K562 (cell line): ENCODE measurements around the gene PEAR1. TPM values are rescaled to one million over a fixed set of nuclear protein-coding genes. Genes with fewer than 3 reads are reported as not detected.

Source experiments
- ATAC-seq: fragments of 200-7000 bp; cut with Tn5 transposase; 3 replicates; pipeline ENCODE4 v1.9.1; 2020; ENCODE audit warnings: moderate library complexity
- BruUV-seq: library from RNA; stranded (reverse); fragments of 400-500 nt; replicated peaks from 2 replicates; lab custom pipeline; 2021; lab: Mats Ljungman, UMichigan
- CTCF ChIA-PET: fragments of 300-600 bp; formaldehyde crosslinking; extraction: SDS; loops from one replicate; lab custom pipeline; 2021; ENCODE audit warnings: low intra/inter-chr PET ratio; lab: Yijun Ruan, JAX
- POLR2A ChIA-PET: fragments of 300-600, 350-650 bp; sonication (Branson Sonifier 250); formaldehyde crosslinking; extraction: SDS; loops from one replicate; lab custom pipeline; 2021; ENCODE audit warnings: antibody characterized with exemption, inconsistent platforms; lab: Yijun Ruan, JAX
- DNase-seq, 4 experiments: peaks; one replicate each; pipeline versions ENCODE4 v3.0.0 to v3.0.0-alpha.2; 2011 to 2018; ENCODE audit warnings: low spot score in 3 of 4, mixed read lengths in 3 of 4; ENCODE audit errors: extremely low read depth in 1 of 4
- FAIRE-seq: peaks from 2 replicates; lab custom pipeline; 2011; peaks lifted over from hg19 to GRCh38; lab: Jason Lieb, UNC
- H2AFZ ChIP-seq: 2 replicates; pipeline ENCODE4 v1.6.0; 2011; ENCODE audit warnings: low read depth, low read length, control low read depth, inconsistent platforms
- H3K27ac ChIP-seq: fragments of 200-600 bp; 3 replicates; pipeline ENCODE4 v1.8.0; 2011; ENCODE audit warnings: low read depth, mild to moderate bottlenecking, control low read depth, inconsistent platforms, low read length, moderate library complexity, mixed read lengths; ENCODE audit errors: extremely low read depth
- H3K27me3 ChIP-seq, 2 experiments: fragments of 300-600 bp in 1 of 2; 2 replicates in 1 of 2; 3 replicates in 1 of 2; pipeline versions ENCODE4 v1.6.0 to v1.8.0; 2011; ENCODE audit warnings: inconsistent platforms in 2 of 2, low read length in 2 of 2, mild to moderate bottlenecking in 1 of 2, mixed read lengths in 1 of 2, moderate library complexity in 1 of 2; ENCODE audit not compliant: control insufficient read depth in 2 of 2, insufficient read depth in 2 of 2
- H3K36me3 ChIP-seq: fragments of 300-600 bp; 3 replicates; pipeline ENCODE4 v1.8.0; 2011; ENCODE audit warnings: mild to moderate bottlenecking, low read length, inconsistent platforms; ENCODE audit not compliant: control insufficient read depth, insufficient read depth
- H3K4me1 ChIP-seq, 2 experiments: fragments of 200-600 bp in 1 of 2; replicated peaks in 1 of 2; 2 replicates in 1 of 2; 3 replicates in 1 of 2; pipeline versions ENCODE4 v1.5.1 to v1.8.0; 2011; ENCODE audit warnings: inconsistent platforms in 2 of 2, low read length in 2 of 2, mild to moderate bottlenecking in 1 of 2, mixed read lengths in 1 of 2, moderate library complexity in 1 of 2; ENCODE audit not compliant: control insufficient read depth in 2 of 2, insufficient read depth in 2 of 2
- H3K4me2 ChIP-seq: 2 replicates; pipeline ENCODE4 v1.6.1; 2011; ENCODE audit warnings: low read length, control low read depth, inconsistent platforms, mixed read lengths; ENCODE audit not compliant: insufficient read depth
- H3K4me3 ChIP-seq: fragments of 200-600 bp; sonication (generic), shearing (Covaris generic); 2 replicates; pipeline ENCODE4 v1.5.1; 2016; ENCODE audit warnings: control low read depth, inconsistent platforms
- H3K79me2 ChIP-seq: fragments of 200-600 bp; 3 replicates; pipeline ENCODE4 v1.8.0; 2011; ENCODE audit warnings: low read length, inconsistent platforms; ENCODE audit not compliant: control insufficient read depth, insufficient read depth
- H3K9ac ChIP-seq, 2 experiments: 2 replicates each; pipeline versions ENCODE4 v1.6.0 to v1.6.1; 2011; ENCODE audit warnings: low read depth in 2 of 2, low read length in 2 of 2, control low read depth in 1 of 2, inconsistent platforms in 1 of 2, mild to moderate bottlenecking in 1 of 2, mixed read lengths in 1 of 2; ENCODE audit not compliant: insufficient read depth in 1 of 2
- H3K9me1 ChIP-seq: one replicate; pipeline ENCODE4 v1.6.0; 2011; ENCODE audit warnings: inconsistent platforms, mild to moderate bottlenecking, low read length, moderate library complexity; ENCODE audit not compliant: control insufficient read depth, insufficient read depth
- H3K9me3 ChIP-seq: replicated peaks from 2 replicates; pipeline ENCODE4 v1.5.1; 2011; ENCODE audit warnings: low read depth, low read length, inconsistent platforms; ENCODE audit not compliant: control insufficient read depth, insufficient read depth
- H4K20me1 ChIP-seq: replicated peaks from 2 replicates; pipeline ENCODE4 v1.6.1; 2011; ENCODE audit warnings: low read length, inconsistent platforms, mixed read lengths; ENCODE audit not compliant: control insufficient read depth, insufficient read depth
- FOXK2 ChIP-seq, 2 experiments: fragments of 450-650 bp; IDR thresholded peaks in 1 of 2; conservative IDR thresholded peaks in 1 of 2; 2 replicates each; pipeline ENCODE4 v1.6.1; 2016; ENCODE audit warnings: low read depth in 2 of 2, mild to moderate bottlenecking in 1 of 2
- HDAC1 ChIP-seq, 2 experiments: fragments of 450-650 bp; IDR thresholded peaks; 2 replicates each; pipeline ENCODE4 v1.6.1; 2016 to 2017; ENCODE audit warnings: inconsistent platforms in 1 of 2, mild to moderate bottlenecking in 1 of 2, moderate library complexity in 1 of 2
- MEIS2 ChIP-seq: fragments of 450-650 bp; IDR thresholded peaks from 2 replicates; pipeline ENCODE4 v1.6.1; 2014; ENCODE audit warnings: mild to moderate bottlenecking; ENCODE audit not compliant: partially characterized antibody
- NFXL1 ChIP-seq: fragments of 450-650 bp; formaldehyde crosslinking; IDR thresholded peaks from 2 replicates; pipeline ENCODE4 v1.4.0; 2021; ENCODE audit warnings: mild to moderate bottlenecking
- SIN3B ChIP-seq: fragments of 450-650 bp; IDR thresholded peaks from 2 replicates; pipeline ENCODE4 v1.6.1; 2017; ENCODE audit warnings: low read depth, mild to moderate bottlenecking, moderate library complexity
- TFAM ChIP-seq: fragments of 250-450 bp; sonication (Bioruptor Pico); conservative IDR thresholded peaks from 2 replicates; pipeline ENCODE4 v1.5.0; 2021; ENCODE audit warnings: mild to moderate bottlenecking, moderate library complexity
- USF2 ChIP-seq: sonication (generic); formaldehyde crosslinking; IDR thresholded peaks from 2 replicates; pipeline ENCODE4 v1.5.0; 2020; ENCODE audit warnings: missing genetic modification reagents
- ZKSCAN8 ChIP-seq: fragments of 200-800 bp; sonication (Bioruptor generic); IDR thresholded peaks from 2 replicates; pipeline ENCODE4 v1.6.1; 2016; ENCODE audit warnings: missing genetic modification characterization, missing compliant biosample characterization
- ZNF398 ChIP-seq: fragments of 250-450 bp; sonication (Bioruptor Pico); IDR thresholded peaks from 2 replicates; pipeline ENCODE4 v1.8.0; 2021; ENCODE audit warnings: moderate library complexity, mild to moderate bottlenecking, inconsistent platforms
- WGBS: fragments of 100-300 bp; shearing (Covaris generic); methylation state at CpG from one replicate; pipeline ENCODE4 v1.1.6; 2016; ENCODE audit warnings: low coverage, mixed read lengths; ENCODE audit not compliant: insufficient coverage; ENCODE audit errors: missing lambda C conversion rate; 5-methylcytosine and 5-hydroxymethylcytosine counted together
- in situ Hi-C: fragments of 300-500 bp; cut with MboI; formaldehyde crosslinking; loops from 4 replicates; pipeline ENCODE4 v1.15.0; 2018; ENCODE audit warnings: inconsistent platforms, mixed read lengths
- intact Hi-C: fragments of 100-400 bp; cut with micrococcal nuclease; formaldehyde crosslinking; loops from 2 replicates; pipeline ENCODE4 v1.14.2; 2022
- polyA plus RNA-seq, 8 experiments: library from polyadenylated mRNA; depleted of rRNA in 4 of 8; stranded (reverse) in 5 of 8; unstranded in 3 of 8; fragments of >200 nt; fragmentation: Nextera tagmentation in 2 of 8; fragmentation: Illumina TruSeq in 1 of 8; extraction: Ambion mirVana in 2 of 8; extraction: Trizol in 1 of 8; gene quantifications; 2 replicates each; pipeline versions ENCODE4 v1.2.1 to v1.2.3, GENCODE V29; 2011 to 2014; ENCODE audit warnings: inconsistent platforms in 1 of 8, missing spikeins in 1 of 8
- total RNA-seq, 7 experiments: library from RNA; depleted of rRNA in 6 of 7; stranded (reverse); fragments of >200 nt in 6 of 7; fragmentation: Illumina TruSeq in 2 of 7; extraction: Trizol in 2 of 7; gene quantifications; 2 replicates each; pipeline versions ENCODE4 v1.2.1 to v1.2.3, GENCODE V29; 2011 to 2021; ENCODE audit warnings: low replicate concordance in 1 of 7
- TF ChIP-seq, protein P1 (sequence below), 2 experiments: IDR thresholded peaks in 1 of 2; conservative IDR thresholded peaks in 1 of 2; 2 replicates each; pipeline ENCODE4 v1.6.1; 2016; ENCODE audit warnings: low read depth in 2 of 2, mild to moderate bottlenecking in 1 of 2, missing compliant biosample characterization in 1 of 2, missing genetic modification characterization in 1 of 2, moderate library complexity in 1 of 2

Gene PEAR1
- total and polyA plus RNA-seq, 9 of the 15 experiments (the other 6 are each of a cell fraction or from before 2014, with no cell fraction given), result 0.87 to 13.9 (median 6.1) TPM

GRCh38 chr1:156959414-156959813, 65.9 kb downstream of the PEAR1 start:
- FAIRE-seq (peak; percentile 57), ATAC-seq (peak; percentile 56), DNase-seq (peak in 2 of 4 experiments; percentile 43 to 44)
- no TSS peak for BruUV-seq
- Histone ChIP-seq H3K4me3 (no peak overlapping the region), H3K27me3 (no peaks in the 10 kb centered on the region), H3K9me3 (no peaks in the 10 kb centered on the region), H3K4me1 (peaks cover 15 to 41% of the 10 kb centered on the region in 2 experiments), H3K79me2 (no peaks in the 10 kb centered on the region), H3K9me1 (no peaks in the 10 kb centered on the region), H3K9ac (0 out of 4 replicates have a peak overlapping the region, but pooled peaks of 1 of the 2 experiments have one; percentile 15), H3K36me3 (peaks cover 59% of the 10 kb centered on the region; the same call in 2 of the 3 replicates), H2AFZ (no peak overlapping the region), H3K4me2 (peak overlapping the region; percentile 2; the same call in 1 of the 2 replicates), H3K27ac (peak overlapping the region; percentile 23; the same call in 1 of the 3 replicates), H4K20me1 (no peaks in the 10 kb centered on the region)
- WGBS, result 19% methylated on average over 2 of the region's 2 CpGs
- ChIA-PET CTCF (no interaction called here), POLR2A (interaction anchor here (0.5 to 3.3 kb wide), 8 partner anchors 10 to 289 kb away, joined by 3 to 26 read pairs (median 3); no protein-coding TSS in a partner anchor)
- in situ Hi-C loops (loop anchor here (10.0 kb wide), 1 partner anchor 195 kb away; no protein-coding TSS in a partner anchor), intact Hi-C loops (loop anchor here (1.0 to 2.0 kb wide), 3 partner anchors 31 to 86 kb away; partner anchors contain the start of gene ARHGEF11)
- TF ChIP-seq MEIS2 (peak; percentile 94), NFXL1 (CRISPR knock-in tag) (no peak), SIN3B (no peak), ZNF398 (CRISPR knock-in tag) (no peak), HDAC1 (IDR thresholded peaks at IDR 0.05) (no peak), USF2 (CRISPR knock-in tag) (0 out of 2 replicates have a peak, but pooled peaks have one; percentile 5), ZKSCAN8 (CRISPR knock-in tag) (no peak), FOXK2 (conservative IDR thresholded peaks at IDR 0.05 in 1 of 2, IDR thresholded peaks at IDR 0.05 in 1 of 2; ENCODE audit: low read depth in 2 of 2) (0 out of 4 replicates have a peak, but pooled peaks have one; percentile 15 to 38), TFAM (CRISPR knock-in tag) (no peak)
- TF ChIP-seq, protein P1, sequence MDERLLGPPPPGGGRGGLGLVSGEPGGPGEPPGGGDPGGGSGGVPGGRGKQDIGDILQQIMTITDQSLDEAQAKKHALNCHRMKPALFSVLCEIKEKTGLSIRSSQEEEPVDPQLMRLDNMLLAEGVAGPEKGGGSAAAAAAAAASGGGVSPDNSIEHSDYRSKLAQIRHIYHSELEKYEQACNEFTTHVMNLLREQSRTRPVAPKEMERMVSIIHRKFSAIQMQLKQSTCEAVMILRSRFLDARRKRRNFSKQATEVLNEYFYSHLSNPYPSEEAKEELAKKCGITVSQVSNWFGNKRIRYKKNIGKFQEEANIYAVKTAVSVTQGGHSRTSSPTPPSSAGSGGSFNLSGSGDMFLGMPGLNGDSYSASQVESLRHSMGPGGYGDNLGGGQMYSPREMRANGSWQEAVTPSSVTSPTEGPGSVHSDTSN (CRISPR knock-in tag; IDR thresholded peaks at IDR 0.05; ENCODE audit: low read depth), result no peak
- TF ChIP-seq, protein P1 (tag; conservative IDR thresholded peaks at IDR 0.05; ENCODE audit: low read depth), result peak; percentile 93
